Endodermal cell (in vitro differentiated cells): ENCODE results near the gene PLCB3. TPM values are rescaled to one million over a fixed set of nuclear protein-coding genes. Genes with fewer than 3 reads are reported as not detected.
A peak's percentile ranks its signal among the peaks of the same experiment; 100 is the strongest.

Source experiments
- DNase-seq: peaks from one replicate; pipeline ENCODE4 v3.0.0-alpha.2; 2017
- H3K27ac ChIP-seq: 2 replicates; pipeline ENCODE4 v1.5.1; 2013; ENCODE audit warnings: mild to moderate bottlenecking, low read depth, low read length, moderate library complexity
- H3K27me3 ChIP-seq: 2 replicates; pipeline ENCODE4 v1.6.1; 2013; ENCODE audit warnings: mild to moderate bottlenecking, low read length, moderate library complexity; ENCODE audit not compliant: insufficient read depth, control insufficient read depth, poor library complexity, severe bottlenecking
- H3K36me3 ChIP-seq: 2 replicates; pipeline ENCODE4 v1.7.0; 2013; ENCODE audit warnings: mild to moderate bottlenecking, low read length, moderate library complexity; ENCODE audit not compliant: control insufficient read depth, insufficient read depth
- H3K4me1 ChIP-seq: one replicate; pipeline ENCODE4 v1.7.0; 2013; ENCODE audit warnings: low read length; ENCODE audit not compliant: control insufficient read depth, insufficient read depth
- H3K4me3 ChIP-seq: 2 replicates; pipeline ENCODE4 v1.5.1; 2013; ENCODE audit warnings: mild to moderate bottlenecking, low read length, moderate library complexity
- H3K9ac ChIP-seq: 2 replicates; pipeline ENCODE4 v1.6.1; 2013; ENCODE audit warnings: mild to moderate bottlenecking, low read length, moderate library complexity; ENCODE audit not compliant: poor library complexity, severe bottlenecking; ENCODE audit errors: extremely low read depth
- H3K9me3 ChIP-seq: 2 replicates; pipeline ENCODE4 v1.6.1; 2013; ENCODE audit warnings: mild to moderate bottlenecking, low read length, moderate library complexity; ENCODE audit not compliant: control insufficient read depth
- H3K27ac Mint-ChIP-seq: 2 replicates; pipeline ENCODE4 v1.8.0; 2020; ENCODE audit warnings: mixed read lengths
- H3K27me3 Mint-ChIP-seq: 2 replicates; pipeline ENCODE4 v1.8.0; 2021; ENCODE audit warnings: mild to moderate bottlenecking, mixed read lengths; ENCODE audit not compliant: insufficient read depth
- H3K36me3 Mint-ChIP-seq: 2 replicates; pipeline ENCODE4 v1.8.0; 2020; ENCODE audit warnings: low read depth, mixed read lengths
- H3K4me1 Mint-ChIP-seq: 2 replicates; pipeline ENCODE4 v1.8.0; 2020; ENCODE audit warnings: mixed read lengths
- H3K4me3 Mint-ChIP-seq: 2 replicates; pipeline ENCODE4 v1.8.0; 2020; ENCODE audit warnings: mild to moderate bottlenecking, moderate library complexity, mixed read lengths
- H3K9me3 Mint-ChIP-seq: 2 replicates; pipeline ENCODE4 v1.8.0; 2020; ENCODE audit warnings: mild to moderate bottlenecking, mixed read lengths
- CTCF ChIP-seq: fragments of 200-600 bp; sonication (generic); conservative IDR thresholded peaks from 2 replicates; pipeline ENCODE4 v1.5.0; 2021; ENCODE audit warnings: antibody characterized with exemption, mild to moderate bottlenecking
- WGBS, 2 experiments: methylation state at CpG; one replicate each; pipeline versions ENCODE4 v1.1.5 to v1.1.7; 2013; ENCODE audit warnings: missing lambda C conversion rate in 2 of 2, mixed read lengths in 1 of 2; ENCODE audit not compliant: insufficient coverage in 1 of 2, insufficient read length in 1 of 2; 5-methylcytosine and 5-hydroxymethylcytosine counted together
- total RNA-seq, 2 donors: library from RNA; stranded (reverse); fragmentation: NEBNext Ultra II Directional in 1 of 2; extraction: Animal tissue kit (Norgen Biotek cat#: 25700) in 1 of 2; gene quantifications; 2 replicates in 1 of 2; 3 replicates in 1 of 2; pipeline ENCODE4 v1.2.1, GENCODE V29; 2021

PLCB3 gene
- total RNA-seq, 2 donors from 2014 or later = 75.0 to 83.2 TPM

GRCh38 chr11:64262271-64263002 lies 11.1 kb downstream of the PLCB3 start:
- Mint-ChIP-seq H3K4me3 (no peak overlapping the region), H3K36me3 (peaks cover 59% of the 10 kb centered on the region), H3K27me3 (no peaks in the 10 kb centered on the region), H3K9me3 (no peaks in the 10 kb centered on the region), H3K4me1 (no peaks in the 10 kb centered on the region), H3K27ac (no peak overlapping the region)
- WGBS, 2 experiments = 94 to 97% methylated on average over 36 to 42 of the region's 42 CpGs
- Histone ChIP-seq H3K27ac (no peak overlapping the region), H3K27me3 (no peaks in the 10 kb centered on the region), H3K36me3 (peaks cover 56% of the 10 kb centered on the region), H3K9me3 (no peaks in the 10 kb centered on the region), H3K4me3 (no peak overlapping the region), H3K4me1 (no peaks in the 10 kb centered on the region), H3K9ac (no peak overlapping the region)
- DNase-seq = no peak
- no peak for TF ChIP-seq CTCF

GRCh38 chr11:64263021-64263946 lies 12.0 kb downstream of the PLCB3 start:
- Histone ChIP-seq H3K36me3 (peaks cover 53% of the 10 kb centered on the region), H3K27ac (no peak overlapping the region)

More at GRCh38 chr11:64263021-64263946, 12.0 kb downstream of the PLCB3 start:
- peaks cover 4% of the 10 kb centered on the region for H3K4me1 Mint-ChIP-seq
- H3K36me3 Mint-ChIP-seq = peaks cover 56% of the 10 kb centered on the region
- Histone ChIP-seq H3K4me3 (no peak overlapping the region), H3K4me1 (no peaks in the 10 kb centered on the region), H3K27me3 (no peaks in the 10 kb centered on the region), H3K9me3 (no peaks in the 10 kb centered on the region), H3K9ac (no peak overlapping the region)
- peak; percentile 37 for TF ChIP-seq CTCF
- H3K9me3 Mint-ChIP-seq = no peaks in the 10 kb centered on the region
- WGBS, 2 experiments = 86 to 87% methylated on average over 19 to 29 of the region's 29 CpGs
- no peaks in the 10 kb centered on the region for H3K27me3 Mint-ChIP-seq
- H3K4me3 Mint-ChIP-seq = no peak overlapping the region
- peak overlapping the region; percentile 30 for H3K27ac Mint-ChIP-seq
- peak; percentile 76 for DNase-seq
